MG63 (cell line): ENCODE measurements around the gene PPP2R1B. TPM values are rescaled to one million over a fixed set of nuclear protein-coding genes. Genes with fewer than 3 reads are reported as not detected.
"Not testable (repeated sequence)": the region's sequence is repeated elsewhere in the genome, so short reads cannot be mapped to it uniquely, and the experiment has no call there.

Source experiments
- DNase-seq: peaks from one replicate; pipeline ENCODE4 v3.0.0-alpha.2; 2020
- H3K27me3 ChIP-seq: fragments of 250-450 bp; sonication (Bioruptor Pico); 2 replicates; pipeline ENCODE4 v1.5.1; 2020; ENCODE audit warnings: mild to moderate bottlenecking, moderate library complexity
- H3K36me3 ChIP-seq: fragments of 250-450 bp; sonication (Bioruptor Pico); 2 replicates; pipeline ENCODE4 v1.5.1; 2020; ENCODE audit warnings: mild to moderate bottlenecking, moderate library complexity
- H3K4me3 ChIP-seq: fragments of 250-450 bp; sonication (Bioruptor Pico); 2 replicates; pipeline ENCODE4 v1.5.1; 2020; ENCODE audit warnings: mild to moderate bottlenecking, moderate library complexity
- H3K9me3 ChIP-seq: fragments of 250-450 bp; sonication (Bioruptor Pico); 2 replicates; pipeline ENCODE4 v1.5.1; 2020; ENCODE audit warnings: mild to moderate bottlenecking, moderate library complexity
- total RNA-seq: library from RNA; depleted of rRNA; stranded (reverse); fragments of >200 nt; shearing (Covaris generic); gene quantifications from 2 replicates; pipeline ENCODE4 v1.2.3, GENCODE V29; 2014; ENCODE audit warnings: low replicate concordance

The PPP2R1B gene
- total RNA-seq, 1 experiment from 2014 or later: 16.1 TPM

DNA sequence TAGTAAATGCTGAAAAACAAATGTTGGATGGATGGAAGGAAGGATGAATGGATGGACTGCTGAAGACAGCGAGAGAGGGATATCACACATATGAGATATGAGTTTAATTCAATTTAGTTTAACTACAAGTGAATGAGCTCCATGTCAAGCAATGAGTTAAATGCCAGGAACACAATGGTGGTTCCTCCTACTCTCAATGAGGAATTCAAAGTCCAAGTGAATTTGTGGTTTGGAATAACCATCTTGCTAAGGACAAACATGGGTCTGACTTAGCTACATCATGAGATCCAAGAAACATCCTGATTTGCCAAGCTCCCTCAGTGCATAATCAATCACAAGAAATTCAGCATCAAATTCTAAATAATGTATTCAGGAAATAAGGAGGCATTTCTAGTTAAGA is 26.1 kb upstream of the PPP2R1B start:
- no peaks in the 10 kb centered on the region for H3K27me3 ChIP-seq
- DNase-seq: no peak
- H3K4me3 ChIP-seq: no peak overlapping the region
- no peaks in the 10 kb centered on the region; the same call in none of the 2 replicates for H3K36me3 ChIP-seq
- no peaks in the 10 kb centered on the region for H3K9me3 ChIP-seq

- Histone ChIP-seq H3K27me3 (no peaks in the 10 kb centered on the region), H3K4me3 (no peak overlapping the region), H3K9me3 (no peaks in the 10 kb centered on the region), H3K36me3 (peaks cover 6% of the 10 kb centered on the region; the same call in 1 of the 2 replicates)
- no peak for DNase-seq
These were observed 22.3 kb upstream of the PPP2R1B start for GRCh38 chr11:111788464-111788863.

GRCh38 chr11:111788051-111788450 is 21.9 kb upstream of the PPP2R1B start:
- Histone ChIP-seq H3K27me3 (no peaks in the 10 kb centered on the region), H3K9me3 (no peaks in the 10 kb centered on the region), H3K4me3 (no peak overlapping the region), H3K36me3 (peaks cover 6% of the 10 kb centered on the region; the same call in 1 of the 2 replicates)
- no peak for DNase-seq

- no peak for DNase-seq
- Histone ChIP-seq H3K4me3 (no peak overlapping the region), H3K27me3 (no peaks in the 10 kb centered on the region), H3K36me3 (peaks cover 6% of the 10 kb centered on the region), H3K9me3 (no peaks in the 10 kb centered on the region)
These were observed 19.8 kb upstream of the PPP2R1B start for GRCh38 chr11:111785886-111786412.

DNA sequence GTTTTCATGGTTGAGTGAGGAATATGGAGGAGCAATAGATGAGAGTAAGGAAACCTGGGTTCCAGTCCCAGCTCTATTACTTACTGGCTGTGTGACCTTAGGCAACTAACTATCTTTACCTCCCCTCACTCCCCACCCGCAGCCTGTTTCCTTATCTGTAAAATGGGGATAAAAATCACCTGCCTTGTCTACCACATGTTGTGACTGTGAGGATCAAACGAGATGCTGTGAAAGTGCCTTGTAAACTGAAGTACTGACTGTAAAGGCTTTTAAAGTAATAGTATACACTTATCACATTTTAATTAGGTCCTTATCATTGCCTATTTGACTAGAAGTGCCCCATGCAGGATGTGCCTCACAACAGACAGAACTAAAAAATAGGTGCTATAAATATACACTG is 18.9 kb upstream of the PPP2R1B start:
- Histone ChIP-seq H3K27me3 (no peaks in the 10 kb centered on the region), H3K4me3 (no peak overlapping the region), H3K36me3 (peaks cover 6% of the 10 kb centered on the region), H3K9me3 (no peaks in the 10 kb centered on the region)
- DNase-seq: no peak

GRCh38 chr11:111784311-111784710 is 18.1 kb upstream of the PPP2R1B start:
- not testable (repeated sequence) for DNase-seq

GRCh38 chr11:111782109-111782741 is 16.0 kb upstream of the PPP2R1B start:
- DNase-seq: no peak
- Histone ChIP-seq H3K36me3 (peaks cover 6% of the 10 kb centered on the region; the same call in 1 of the 2 replicates), H3K9me3 (no peaks in the 10 kb centered on the region), H3K27me3 (no peaks in the 10 kb centered on the region), H3K4me3 (no peak overlapping the region)

More at GRCh38 chr11:111784311-111784710, 18.1 kb upstream of the PPP2R1B start:
- H3K4me3 ChIP-seq, H3K27me3 ChIP-seq, H3K36me3 ChIP-seq, H3K9me3 ChIP-seq: not testable (repeated sequence)

GRCh38 chr11:111779118-111779517 is 12.9 kb upstream of the PPP2R1B start:
- Histone ChIP-seq H3K27me3 (no peaks in the 10 kb centered on the region), H3K9me3 (no peaks in the 10 kb centered on the region), H3K4me3 (no peak overlapping the region), H3K36me3 (no peaks in the 10 kb centered on the region; the same call in 1 of the 2 replicates)
- no peak for DNase-seq

GRCh38 chr11:111778047-111778558 is 11.9 kb upstream of the PPP2R1B start:
- DNase-seq: no peak
- H3K27me3 ChIP-seq: no peaks in the 10 kb centered on the region
- H3K9me3 ChIP-seq: no peaks in the 10 kb centered on the region
- H3K36me3 ChIP-seq: no peaks in the 10 kb centered on the region; the same call in 1 of the 2 replicates
- H3K4me3 ChIP-seq: no peak overlapping the region

DNA sequence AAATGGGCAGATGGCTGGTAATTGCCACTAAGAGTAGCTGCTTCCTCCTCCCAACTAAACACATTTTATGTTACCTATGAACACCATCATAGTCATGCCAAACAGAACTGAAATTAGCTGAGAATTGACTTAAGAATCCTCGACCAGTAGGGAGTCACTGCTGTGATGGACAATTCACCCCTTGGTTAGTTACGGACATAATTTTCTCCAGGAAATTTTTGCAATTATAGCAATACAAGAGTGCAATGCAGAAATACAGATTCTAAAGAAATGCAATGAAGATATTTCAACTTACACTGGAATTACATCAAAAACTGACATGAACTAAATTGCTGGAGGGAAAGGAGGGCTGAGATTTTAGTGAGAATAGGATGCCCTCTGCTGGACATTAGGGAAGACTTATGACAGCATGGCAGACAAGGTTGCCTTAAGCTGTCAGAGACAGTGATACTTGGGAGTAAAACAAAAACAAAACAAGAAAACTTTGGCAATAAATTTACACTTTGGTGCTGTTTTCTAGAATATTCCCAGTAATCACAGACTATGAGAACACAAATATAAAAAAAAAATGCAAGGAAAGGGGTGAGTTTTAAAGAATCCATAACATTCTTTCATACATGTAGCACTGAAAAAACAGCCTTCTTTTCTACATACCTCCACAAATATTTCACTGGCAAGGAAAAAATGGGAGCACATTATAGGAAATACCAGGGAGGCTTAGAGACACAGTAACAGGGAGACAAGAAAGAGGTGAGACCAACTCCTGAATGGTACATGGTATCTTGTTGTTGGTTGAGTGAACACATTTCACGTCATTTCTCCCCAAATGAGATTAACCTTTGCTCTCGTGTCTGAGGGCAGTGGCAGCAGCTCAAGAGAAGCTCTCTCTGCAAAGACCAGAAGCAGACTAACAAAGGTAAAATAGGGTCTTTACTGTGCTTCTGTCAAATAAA is 11.2 kb upstream of the PPP2R1B start:
- Histone ChIP-seq H3K9me3 (no peaks in the 10 kb centered on the region), H3K4me3 (no peak overlapping the region), H3K27me3 (no peaks in the 10 kb centered on the region), H3K36me3 (no peaks in the 10 kb centered on the region)
- no peak for DNase-seq

GRCh38 chr11:111776398-111777093 is 10.4 kb upstream of the PPP2R1B start:
- no peaks in the 10 kb centered on the region for H3K27me3 ChIP-seq
- no peak overlapping the region for H3K4me3 ChIP-seq
- no peaks in the 10 kb centered on the region for H3K36me3 ChIP-seq
- no peak for DNase-seq
- H3K9me3 ChIP-seq: no peaks in the 10 kb centered on the region

DNA sequence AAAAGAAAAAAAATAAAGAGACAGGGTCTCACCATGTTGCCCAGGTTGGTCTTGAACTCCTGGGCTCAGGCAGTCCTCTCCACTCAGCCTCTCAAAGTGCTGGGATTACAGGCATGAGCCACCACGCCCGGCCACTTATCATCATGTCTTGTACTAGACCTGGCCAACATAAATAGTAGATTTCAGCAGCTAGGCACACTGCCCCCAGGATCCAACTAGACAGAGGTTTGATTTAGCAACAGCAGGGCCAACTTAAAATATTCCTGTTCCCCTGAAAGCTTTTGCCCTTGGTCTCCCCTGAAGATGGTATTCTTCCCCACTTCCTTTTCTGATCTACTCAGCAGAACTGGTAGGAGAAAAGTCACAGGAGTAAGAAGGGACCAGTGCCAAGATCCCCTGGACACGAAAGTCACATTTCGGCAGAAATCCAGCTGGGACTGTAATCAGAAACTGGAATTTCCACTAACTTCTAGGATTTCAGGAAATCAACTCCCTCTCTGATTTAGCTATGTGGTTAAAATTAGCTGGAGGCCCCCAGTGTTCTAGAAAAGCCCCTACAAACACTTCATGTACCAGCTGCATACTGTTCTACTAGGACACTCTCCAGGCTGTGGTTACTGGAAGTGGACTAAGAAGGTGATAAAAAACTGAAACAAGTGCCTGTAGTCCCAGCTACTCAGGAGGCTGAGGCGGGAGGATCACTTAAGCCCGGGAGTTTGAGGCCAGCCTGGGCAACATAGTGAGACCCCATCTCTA is 8.9 kb upstream of the PPP2R1B start:
- Histone ChIP-seq H3K9me3 (no peaks in the 10 kb centered on the region), H3K36me3 (no peaks in the 10 kb centered on the region), H3K4me3 (no peak overlapping the region), H3K27me3 (no peaks in the 10 kb centered on the region)
- no peak for DNase-seq

DNA sequence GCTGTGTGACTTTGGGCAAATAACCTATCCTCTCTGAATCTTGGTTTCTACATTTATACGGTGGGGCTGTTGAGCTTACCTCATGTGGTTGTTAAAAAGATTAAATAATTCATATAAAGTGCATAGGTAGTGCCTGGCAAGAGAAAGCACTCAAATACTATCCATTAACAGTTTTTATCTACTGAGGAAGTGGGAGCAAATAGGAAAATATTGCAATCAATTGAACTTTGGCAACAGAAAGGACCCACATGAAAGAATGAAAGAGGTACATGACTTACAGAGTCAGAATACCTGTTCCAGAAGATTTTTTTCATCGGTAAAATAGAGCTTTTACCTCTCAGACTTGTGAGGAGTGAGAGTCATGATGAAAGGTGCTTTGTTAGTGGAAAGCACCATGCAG is 6.3 kb upstream of the PPP2R1B start:
- no peak for DNase-seq
- no peaks in the 10 kb centered on the region for H3K9me3 ChIP-seq
- no peak overlapping the region for H3K4me3 ChIP-seq

DNA sequence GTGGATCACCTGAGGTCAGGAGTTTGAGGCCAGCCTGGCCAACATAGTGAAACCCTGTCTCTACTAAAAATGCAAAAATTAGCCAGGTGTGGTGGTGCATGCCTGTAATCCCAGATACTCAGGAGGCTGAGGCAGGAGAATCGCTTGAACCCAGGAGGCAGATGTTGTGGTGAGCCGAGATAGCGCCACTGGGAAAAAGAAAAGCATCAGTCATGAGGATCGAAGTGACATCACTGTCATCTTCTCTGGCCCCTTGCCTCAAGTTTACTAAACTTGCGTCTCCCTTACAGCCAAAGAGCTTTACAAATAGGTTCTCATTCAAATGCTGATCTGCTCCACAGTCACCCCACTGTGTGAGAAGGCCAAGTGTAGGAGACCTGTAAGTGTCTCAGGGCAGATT is 5.0 kb upstream of the PPP2R1B start:
- not testable (repeated sequence) for H3K4me3 ChIP-seq

More for the DNA sequence above, 6.3 kb upstream of the PPP2R1B start:
- Histone ChIP-seq H3K36me3 (no peaks in the 10 kb centered on the region), H3K27me3 (no peaks in the 10 kb centered on the region)

DNA sequence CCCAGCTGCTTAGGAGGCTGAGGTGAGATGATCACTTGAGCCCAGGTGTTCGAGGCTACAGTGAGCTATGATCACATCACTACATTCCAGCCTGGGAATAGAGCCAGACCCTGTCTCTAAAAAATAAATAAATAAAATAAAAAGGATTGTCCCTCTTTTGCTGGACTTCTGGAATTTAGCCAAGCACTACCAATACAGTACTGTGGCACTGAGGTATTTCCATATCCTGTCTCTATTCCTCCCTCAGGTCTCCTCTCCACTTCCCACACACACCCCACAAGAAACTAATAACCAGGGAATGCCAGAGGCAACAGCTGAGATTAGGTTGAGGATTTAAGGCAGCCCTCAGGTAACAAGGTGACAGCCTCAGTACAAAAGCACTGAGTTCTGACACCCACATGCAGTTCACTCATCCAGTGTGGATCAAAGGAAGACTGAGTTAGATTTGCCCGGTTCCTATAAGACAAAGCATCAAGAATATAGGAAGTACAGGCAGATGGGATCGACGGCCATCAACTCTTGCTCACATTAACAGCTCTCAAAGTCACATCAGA is 4.5 kb upstream of the PPP2R1B start:
- DNase-seq: no peak
- H3K4me3 ChIP-seq: no peak overlapping the region
- no peaks in the 10 kb centered on the region for H3K9me3 ChIP-seq
- H3K36me3 ChIP-seq: no peaks in the 10 kb centered on the region
- no peaks in the 10 kb centered on the region for H3K27me3 ChIP-seq

More for the DNA sequence above, 5.0 kb upstream of the PPP2R1B start:
- H3K9me3 ChIP-seq, H3K36me3 ChIP-seq, H3K27me3 ChIP-seq, DNase-seq: not testable (repeated sequence)

- Histone ChIP-seq H3K27me3 (no peaks in the 10 kb centered on the region), H3K36me3 (peaks cover 26% of the 10 kb centered on the region), H3K9me3 (no peaks in the 10 kb centered on the region), H3K4me3 (peak overlapping the region; percentile 95)
- no peak for DNase-seq
These were observed 599 bp upstream of the PPP2R1B start for GRCh38 chr11:111766834-111767142.
